GM18526 (cell line): ENCODE measurements around the gene CAB39.

Source experiments
- POLR2A ChIP-seq: IDR thresholded peaks from 3 replicates; pipeline ENCODE4 v1.6.1; 2011; ENCODE audit not compliant: insufficient read length; ENCODE audit errors: extremely low read depth

Gene CAB39

DNA sequence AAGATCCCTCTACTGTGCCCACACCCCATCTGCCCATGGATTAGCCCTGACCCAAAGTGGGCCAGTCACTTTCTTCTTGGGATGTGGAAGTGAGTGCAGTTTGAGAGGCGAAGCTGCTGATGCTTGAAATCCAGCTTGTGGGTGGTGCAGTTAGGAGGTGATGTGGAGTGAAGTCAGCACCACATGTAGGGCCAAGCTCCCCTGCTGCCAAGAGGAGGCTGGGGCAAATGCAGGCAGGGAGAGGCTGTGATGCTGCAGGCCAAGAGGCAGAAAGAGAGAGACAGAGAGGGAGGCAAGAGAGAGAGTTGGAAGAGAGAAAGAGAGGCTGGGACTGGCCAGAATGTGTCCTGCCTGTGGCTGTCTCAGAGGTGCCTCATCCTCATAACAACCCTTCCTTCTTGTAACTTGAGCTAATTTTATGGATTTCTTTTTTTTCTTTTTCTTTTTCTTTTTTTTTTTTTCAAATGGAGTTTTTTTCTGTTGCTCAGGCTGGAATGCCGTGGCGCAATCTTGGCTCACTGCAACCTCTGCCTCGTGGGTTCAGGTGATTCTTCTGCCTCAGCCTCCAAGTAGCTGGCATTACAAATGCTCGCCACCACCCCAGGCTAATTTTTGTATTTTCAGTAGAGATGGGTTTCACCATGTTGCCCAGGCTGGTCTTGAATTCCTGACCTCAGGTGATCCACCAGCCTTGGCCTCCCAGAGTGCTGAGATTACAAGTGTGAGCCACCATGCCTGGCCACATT is 35.3 kb upstream of the CAB39 start:
- no peak for TF ChIP-seq POLR2A

- TF ChIP-seq POLR2A = no peak
Measured at GRCh38 chr2:230678018-230678417, 34.6 kb upstream of the CAB39 start.

- TF ChIP-seq POLR2A = no peak
Measured at GRCh38 chr2:230678451-230678850, 34.2 kb upstream of the CAB39 start.

- TF ChIP-seq POLR2A = no peak
Measured at GRCh38 chr2:230680463-230681170, 32.0 kb upstream of the CAB39 start.

GRCh38 chr2:230681171-230681545 is 31.5 kb upstream of the CAB39 start:
- TF ChIP-seq POLR2A = no peak

DNA sequence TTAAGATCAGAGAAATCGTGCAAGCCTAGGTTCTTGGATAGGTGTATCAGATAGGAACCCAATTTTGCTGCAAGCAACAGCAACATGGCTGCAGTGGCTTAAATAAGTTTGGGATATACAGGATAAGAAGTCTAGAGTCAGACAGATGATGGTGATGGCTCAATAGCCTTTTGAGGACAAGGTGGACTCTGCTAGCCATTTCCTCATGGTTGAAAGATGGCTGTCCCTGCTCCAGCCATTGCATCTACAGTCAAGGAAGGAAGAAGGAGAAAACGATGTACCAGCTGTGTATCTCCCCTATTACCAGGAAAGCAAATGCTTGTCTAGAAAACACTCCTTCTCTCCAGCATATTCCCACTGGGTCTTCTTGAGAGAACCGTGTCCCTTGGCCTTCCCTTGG is 30.1 kb upstream of the CAB39 start:
- TF ChIP-seq POLR2A = no peak

DNA sequence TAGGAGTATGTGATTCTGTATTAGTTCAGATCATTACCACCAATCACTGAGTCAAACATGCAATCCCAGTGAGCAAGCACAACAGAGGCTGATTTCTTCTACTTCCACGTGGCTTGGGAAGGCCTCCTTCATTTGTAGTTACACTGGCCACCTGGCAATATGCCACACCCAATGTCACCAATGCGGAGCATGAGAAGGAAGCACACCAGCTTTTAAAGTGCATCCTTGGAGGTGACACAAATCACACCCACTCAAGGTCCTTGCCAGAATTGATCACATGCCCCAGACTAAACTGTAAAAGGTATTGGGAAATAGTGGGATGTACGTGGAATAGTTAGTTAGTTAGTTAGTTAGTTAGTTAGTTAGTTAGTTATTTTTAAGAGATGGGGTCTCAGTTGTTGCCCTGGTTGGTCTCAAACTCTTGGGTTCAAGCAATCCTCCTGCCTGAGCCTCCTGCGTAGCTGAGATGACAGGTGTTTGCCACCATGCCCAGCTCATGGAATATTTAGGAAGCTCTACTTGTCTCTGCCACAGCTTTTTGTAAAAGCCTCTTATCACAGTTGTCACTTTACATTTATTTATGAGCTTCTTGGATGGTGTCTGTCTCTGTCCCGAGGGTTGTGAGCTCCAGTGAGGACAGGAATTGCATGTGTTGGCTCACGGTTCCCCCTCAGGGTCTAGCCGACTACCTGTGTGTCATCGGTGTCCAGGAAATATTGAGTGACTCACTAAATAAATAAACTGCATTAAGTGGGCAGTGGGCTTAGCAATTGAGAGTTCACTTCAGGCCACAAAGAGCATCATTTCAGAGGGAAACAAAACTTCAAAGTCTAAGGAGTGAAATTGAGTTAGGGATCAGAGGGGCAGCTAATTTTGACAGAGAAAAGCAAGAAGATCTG is 28.1 kb upstream of the CAB39 start:
- no peak for TF ChIP-seq POLR2A

DNA sequence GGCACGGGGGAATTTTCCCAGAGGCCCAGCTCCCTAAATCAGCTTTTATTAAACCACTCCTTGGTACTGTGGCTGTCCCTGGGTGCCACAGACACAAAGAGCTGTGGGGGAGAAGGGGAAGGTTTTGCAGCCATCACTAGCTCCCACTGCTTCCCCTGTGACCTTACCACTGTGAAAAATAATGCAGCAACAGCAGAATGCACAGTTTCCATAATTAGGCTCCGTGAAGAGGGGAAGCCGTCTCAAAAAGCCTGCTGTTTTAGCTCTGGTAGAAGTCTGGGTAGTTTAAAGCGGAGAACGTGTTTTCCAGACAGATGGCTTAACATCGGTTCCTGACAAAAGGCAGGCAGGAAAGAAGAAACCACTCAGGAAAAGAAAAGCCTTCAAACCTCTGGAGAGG is 27.5 kb upstream of the CAB39 start:
- TF ChIP-seq POLR2A = no peak

DNA sequence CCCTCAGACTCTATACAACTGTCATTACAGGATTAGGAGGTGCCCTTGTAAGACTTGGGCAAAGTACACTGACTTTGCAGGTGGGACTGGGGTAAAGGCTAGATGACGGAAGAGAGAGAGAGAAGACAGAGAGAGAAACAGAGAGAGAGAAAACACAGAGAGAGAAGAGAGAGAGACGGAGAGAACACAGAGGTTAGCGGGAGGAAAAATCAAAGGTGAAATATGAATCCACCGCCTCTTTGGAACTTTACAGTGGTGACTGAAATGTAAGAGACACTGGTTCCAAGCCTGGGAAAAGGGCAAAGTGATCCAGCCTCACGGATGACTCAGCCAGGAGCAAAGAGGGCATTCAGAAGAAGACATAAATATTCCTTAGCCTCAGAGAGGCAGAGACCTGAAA is 25.1 kb upstream of the CAB39 start:
- TF ChIP-seq POLR2A = no peak

- no peak for TF ChIP-seq POLR2A
Measured at GRCh38 chr2:230688490-230688889, 24.2 kb upstream of the CAB39 start.

GRCh38 chr2:230690439-230690838 is 22.2 kb upstream of the CAB39 start:
- TF ChIP-seq POLR2A = no peak

DNA sequence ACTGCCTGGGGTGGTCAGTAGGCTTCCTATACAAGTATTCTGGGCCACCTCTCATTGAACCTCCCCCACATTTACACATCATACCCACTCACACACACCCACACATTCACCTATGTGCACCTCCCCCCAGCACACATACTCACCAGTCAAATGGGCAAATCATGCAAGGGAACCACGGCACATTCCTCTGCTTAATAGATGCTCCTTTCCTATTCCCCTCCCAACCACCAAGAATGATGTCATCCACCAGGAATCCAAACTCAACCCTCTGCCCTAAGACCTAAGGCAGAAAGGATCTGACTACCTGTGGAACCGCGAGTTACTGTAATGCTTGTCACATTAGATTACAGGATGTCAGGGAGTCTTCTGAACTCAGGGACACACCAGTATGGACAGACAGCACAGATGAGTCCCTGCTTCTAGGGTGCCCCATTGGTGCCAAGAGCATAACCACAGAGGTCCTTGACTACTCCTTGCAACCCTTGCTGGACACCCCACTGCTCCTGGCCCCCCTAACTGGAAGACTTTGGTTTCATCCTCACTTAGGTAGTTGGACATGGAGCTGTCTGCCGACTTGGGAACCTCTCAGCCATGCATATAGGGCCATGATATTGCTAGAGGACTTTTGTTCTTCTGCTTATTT is 21.5 kb upstream of the CAB39 start:
- no peak for TF ChIP-seq POLR2A

DNA sequence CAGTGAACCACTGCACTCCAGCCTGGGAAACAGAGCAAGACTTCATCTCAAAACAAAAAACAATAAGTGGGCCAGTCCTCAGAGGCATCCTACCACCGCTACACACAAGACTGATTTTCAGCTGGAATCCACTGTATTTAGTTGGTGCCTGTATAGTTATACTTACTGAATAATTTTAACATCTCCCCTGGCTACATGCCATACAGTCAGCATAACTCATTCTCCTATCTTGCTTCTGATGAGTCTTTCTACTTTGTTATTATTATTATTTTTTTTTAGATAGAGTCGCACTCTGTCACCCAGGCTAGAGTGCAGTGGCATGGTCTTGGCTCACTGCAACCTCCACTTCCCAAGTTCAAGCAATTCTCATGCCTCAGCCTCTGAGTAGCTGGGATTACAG is 19.9 kb upstream of the CAB39 start:
- TF ChIP-seq POLR2A = no peak

- no peak for TF ChIP-seq POLR2A
Measured at GRCh38 chr2:230693411-230693810, 19.2 kb upstream of the CAB39 start.

DNA sequence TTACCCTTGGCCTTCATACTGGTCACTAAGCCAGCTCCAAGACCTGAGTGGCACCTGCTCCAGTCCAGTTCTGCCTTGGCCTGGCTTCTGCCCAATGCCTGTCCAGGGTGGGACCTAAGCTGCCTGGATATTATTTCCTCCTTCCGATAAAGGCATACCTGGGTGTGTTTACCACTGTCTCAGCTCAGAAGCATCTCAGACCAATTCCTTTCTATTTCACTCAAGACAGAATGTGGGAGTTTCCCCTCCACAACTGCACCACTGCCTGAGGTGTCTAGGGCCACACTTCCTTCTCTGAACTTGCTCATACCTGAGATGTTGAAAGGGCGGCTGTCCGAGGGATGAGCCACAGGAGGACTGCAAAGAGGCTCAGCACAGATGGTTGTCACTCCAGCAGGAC is 18.4 kb upstream of the CAB39 start:
- no peak for TF ChIP-seq POLR2A

GRCh38 chr2:230695551-230695950 is 17.1 kb upstream of the CAB39 start:
- TF ChIP-seq POLR2A = no peak

- TF ChIP-seq POLR2A = no peak
Measured at GRCh38 chr2:230696670-230697069, 16.0 kb upstream of the CAB39 start.
